Sigmoid colon (tissue), 7 donors: ENCODE results near the gene PHF14. TPM values are rescaled to one million over a fixed set of nuclear protein-coding genes. Genes with fewer than 3 reads are reported as not detected.
A peak's percentile ranks its signal among the peaks of the same experiment; 100 is the strongest.

Source experiments
- DNase-seq: peaks from one replicate; pipeline ENCODE4 v3.0.0-alpha.2; 2019
- H3K27ac ChIP-seq, 4 donors: fragments of 200-600 bp; sonication (generic); one replicate each; pipeline ENCODE4 v1.5.1; 2016 to 2019; ENCODE audit warnings: mild to moderate bottlenecking in 1 of 4
- H3K27me3 ChIP-seq, 3 donors: fragments of 200-600 bp; sonication (generic); one replicate each; pipeline ENCODE4 v1.5.1; 2019; ENCODE audit warnings: mild to moderate bottlenecking in 1 of 3
- H3K36me3 ChIP-seq, 4 donors: fragments of 200-600 bp; sonication (generic); one replicate each; pipeline ENCODE4 v1.5.1; 2016 to 2019
- H3K4me1 ChIP-seq, 4 donors: fragments of 200-600 bp; sonication (generic); one replicate each; pipeline ENCODE4 v1.5.1; 2017 to 2019
- H3K4me3 ChIP-seq, 4 donors: fragments of 200-600 bp; sonication (generic); one replicate each; pipeline ENCODE4 v1.5.1; 2017 to 2019; ENCODE audit warnings: mild to moderate bottlenecking in 2 of 4, moderate library complexity in 1 of 4
- H3K9me3 ChIP-seq, 4 donors: fragments of 200-600 bp in 3 of 4; sonication (generic) in 3 of 4; one replicate each; pipeline versions ENCODE4 v1.5.1 to v1.6.1; 2013 to 2019
- CTCF ChIP-seq, 4 experiments: fragments of 450-650 bp in 3 of 4; fragments of 200-600 bp in 1 of 4; IDR thresholded peaks; one replicate each; pipeline ENCODE4 v1.5.1; 2016 to 2019; ENCODE audit warnings: antibody characterized with exemption in 4 of 4, mild to moderate bottlenecking in 3 of 4, moderate library complexity in 2 of 4
- EP300 ChIP-seq, 4 donors: sonication (generic); formaldehyde crosslinking; IDR thresholded peaks; one replicate each; pipeline ENCODE4 v1.6.1; 2017; ENCODE audit warnings: antibody characterized with exemption in 4 of 4
- POLR2A ChIP-seq, 2 donors: fragments of 450-650 bp; IDR thresholded peaks; one replicate each; pipeline ENCODE4 v1.6.1; 2016; ENCODE audit warnings: antibody characterized with exemption in 2 of 2, mild to moderate bottlenecking in 2 of 2, moderate library complexity in 2 of 2
- POLR2AphosphoS5 ChIP-seq, 4 donors: sonication (generic); formaldehyde crosslinking; IDR thresholded peaks; one replicate each; pipeline ENCODE4 v1.6.1; 2017; ENCODE audit warnings: antibody characterized with exemption in 4 of 4
- WGBS, 2 donors: extraction: QIAGEN DNeasy Blood & Tissue Kit; methylation state at CpG; one replicate each; pipeline ENCODE4 v1.1.7; 2013; 5-methylcytosine and 5-hydroxymethylcytosine counted together
- intact Hi-C: fragments of 100-400 bp; cut with DNase I; formaldehyde crosslinking; loops from one replicate; pipeline ENCODE4 v1.15.1; 2023
- polyA plus RNA-seq, 3 donors: library from polyadenylated mRNA; stranded (reverse); fragments of 200-250 nt; gene quantifications; one replicate each; pipeline ENCODE4 v1.2.3, GENCODE V29; 2013
- total RNA-seq, 4 donors: library from RNA; depleted of rRNA; stranded (reverse); fragments of >200 nt; gene quantifications; one replicate each; pipeline ENCODE4 v1.1.0, GENCODE V29; 2016
- donor health status: healthy with polysubstance abuse.
- donor health status: Bipolar disorder and iron deficiency.
- donor health status: healthy.

PHF14 gene
- total and polyA plus RNA-seq, 7 donors: 10.8 to 47.6 (median 28.8) TPM

- H3K9me3 ChIP-seq: no peaks in the 10 kb centered on the region
- no peak for DNase-seq
- no peaks in the 10 kb centered on the region for H3K27me3 ChIP-seq
- peaks cover 0 to 20% (median 12%) of the 10 kb centered on the region in 4 donors for H3K4me1 ChIP-seq
- H3K4me3 ChIP-seq: no peak overlapping the region
- no peaks in the 10 kb centered on the region for H3K36me3 ChIP-seq
- TF ChIP-seq CTCF (IDR thresholded peaks at IDR 0.05) (no peak), EP300 (IDR thresholded peaks at IDR 0.05) (no peak), POLR2A (IDR thresholded peaks at IDR 0.05) (no peak), POLR2AphosphoS5 (IDR thresholded peaks at IDR 0.05) (no peak)
- intact Hi-C loops: no loop called here
- 74 to 79% methylated on average over 5 of the region's 5 CpGs for WGBS, 2 donors
- peak overlapping the region in 1 of 4 donors; percentile 7 for H3K27ac ChIP-seq
These were observed 218.8 kb downstream of the PHF14 start for GRCh38 chr7:11192506-11192905.

GRCh38 chr7:11193131-11193867 lies 219.6 kb downstream of the PHF14 start:
- no peak for DNase-seq
- TF ChIP-seq POLR2A (IDR thresholded peaks at IDR 0.05): no peak
- no peak for TF ChIP-seq CTCF (IDR thresholded peaks at IDR 0.05)
- TF ChIP-seq EP300 (IDR thresholded peaks at IDR 0.05): no peak
- no peak for TF ChIP-seq POLR2AphosphoS5 (IDR thresholded peaks at IDR 0.05)
- intact Hi-C loops: no loop called here
- Histone ChIP-seq H3K9me3 (no peaks in the 10 kb centered on the region), H3K4me3 (peak overlapping the region; percentile 5 to 35 (median 26)), H3K27me3 (no peaks in the 10 kb centered on the region), H3K36me3 (no peaks in the 10 kb centered on the region), H3K27ac (peak overlapping the region in 1 of 4 donors; percentile 7), H3K4me1 (peaks cover 0 to 20% (median 12%) of the 10 kb centered on the region in 4 donors)
- WGBS, 2 donors: 27 to 50% methylated on average over 17 of the region's 17 CpGs

- 59 to 72% methylated on average over 2 of the region's 2 CpGs for WGBS, 2 donors
- H3K4me3 ChIP-seq: no peak overlapping the region
- DNase-seq: no peak
- no peaks in the 10 kb centered on the region for H3K27me3 ChIP-seq
- intact Hi-C loops: no loop called here
- no peak for TF ChIP-seq POLR2A (IDR thresholded peaks at IDR 0.05)
- TF ChIP-seq CTCF (IDR thresholded peaks at IDR 0.05): no peak
- TF ChIP-seq POLR2AphosphoS5 (IDR thresholded peaks at IDR 0.05): no peak
- peaks cover 0 to 20% (median 12%) of the 10 kb centered on the region in 4 donors for H3K4me1 ChIP-seq
- H3K27ac ChIP-seq: peak overlapping the region in 1 of 4 donors; percentile 14
- no peaks in the 10 kb centered on the region for H3K9me3 ChIP-seq
- H3K36me3 ChIP-seq: no peaks in the 10 kb centered on the region
These were observed 220.2 kb downstream of the PHF14 start for GRCh38 chr7:11193888-11194287.

- 89 to 90% methylated on average over 3 of the region's 3 CpGs for WGBS, 2 donors
- intact Hi-C loops: no loop called here
- DNase-seq: no peak
- Histone ChIP-seq H3K4me1 (peaks cover 0 to 20% (median 12%) of the 10 kb centered on the region in 4 donors), H3K4me3 (no peak overlapping the region), H3K36me3 (no peaks in the 10 kb centered on the region), H3K9me3 (no peaks in the 10 kb centered on the region), H3K27ac (no peak overlapping the region), H3K27me3 (no peaks in the 10 kb centered on the region)
- no peak for TF ChIP-seq POLR2AphosphoS5 (IDR thresholded peaks at IDR 0.05)
- TF ChIP-seq POLR2A (IDR thresholded peaks at IDR 0.05): no peak
- no peak for TF ChIP-seq EP300 (IDR thresholded peaks at IDR 0.05)
- no peak for TF ChIP-seq CTCF (IDR thresholded peaks at IDR 0.05)
These were observed 220.8 kb downstream of the PHF14 start for GRCh38 chr7:11194492-11194891.
